Mesendoderm (in vitro differentiated cells): ENCODE data around the gene AMELX.

Source experiments
- DNase-seq: peaks from one replicate; pipeline ENCODE4 v3.0.0; 2013
- H2AK5ac ChIP-seq: 2 replicates; pipeline ENCODE4 v1.6.1; 2013; ENCODE audit warnings: low read length, inconsistent platforms
- H2BK120ac ChIP-seq: 2 replicates; pipeline ENCODE4 v1.6.1; 2013; ENCODE audit warnings: low read depth, mild to moderate bottlenecking, low read length, moderate library complexity, mixed read lengths
- H2BK15ac ChIP-seq: replicated peaks from 2 replicates; pipeline ENCODE4 v1.6.1; 2013; ENCODE audit warnings: low read depth, mild to moderate bottlenecking, moderate library complexity
- H2BK5ac ChIP-seq: 2 replicates; pipeline ENCODE4 v1.6.1; 2013; ENCODE audit warnings: low read length, inconsistent platforms
- H3K18ac ChIP-seq: 2 replicates; pipeline ENCODE4 v1.6.1; 2013; ENCODE audit warnings: mild to moderate bottlenecking, low read length, mixed read lengths
- H3K23ac ChIP-seq: one replicate; pipeline ENCODE4 v1.6.1; 2013; ENCODE audit warnings: low read length
- H3K27ac ChIP-seq: 2 replicates; pipeline ENCODE4 v1.5.1; 2013; ENCODE audit warnings: low read depth, mild to moderate bottlenecking, inconsistent platforms, low read length, moderate library complexity
- H3K27me3 ChIP-seq: 2 replicates; pipeline ENCODE4 v1.6.1; 2013; ENCODE audit warnings: low read length, control low read depth, mild to moderate bottlenecking, inconsistent platforms; ENCODE audit not compliant: insufficient read depth, poor library complexity
- H3K36me3 ChIP-seq: 2 replicates; pipeline ENCODE4 v1.6.1; 2013; ENCODE audit warnings: low read length, inconsistent platforms; ENCODE audit not compliant: control insufficient read depth, insufficient read depth
- H3K4ac ChIP-seq: one replicate; pipeline ENCODE4 v1.6.1; 2013; ENCODE audit warnings: low read depth, mild to moderate bottlenecking, low read length, moderate library complexity
- H3K4me1 ChIP-seq: 2 replicates; pipeline ENCODE4 v1.6.1; 2013; ENCODE audit warnings: low read depth, low read length, inconsistent platforms; ENCODE audit not compliant: control insufficient read depth
- H3K4me2 ChIP-seq: 2 replicates; pipeline ENCODE4 v1.6.1; 2013; ENCODE audit warnings: low read length
- H3K4me3 ChIP-seq: 2 replicates; pipeline ENCODE4 v1.5.1; 2013; ENCODE audit warnings: mild to moderate bottlenecking, low read length
- H3K56ac ChIP-seq: one replicate; pipeline ENCODE4 v1.6.1; 2013; ENCODE audit warnings: low read length
- H3K79me1 ChIP-seq: 2 replicates; pipeline ENCODE4 v1.6.1; 2013; ENCODE audit warnings: low read length, inconsistent platforms
- H3K79me2 ChIP-seq: 2 replicates; pipeline ENCODE4 v1.6.1; 2013; ENCODE audit warnings: mild to moderate bottlenecking, low read length; ENCODE audit not compliant: control insufficient read depth, insufficient read depth
- H3K9ac ChIP-seq: 2 replicates; pipeline ENCODE4 v1.6.1; 2013; ENCODE audit warnings: low read length, inconsistent platforms
- H4K5ac ChIP-seq: one replicate; pipeline ENCODE4 v1.6.1; 2013; ENCODE audit warnings: low read length
- H4K8ac ChIP-seq: one replicate; pipeline ENCODE4 v1.6.1; 2013; ENCODE audit warnings: low read depth, mild to moderate bottlenecking, control low read depth, low read length, moderate library complexity
- WGBS: extraction: QIAGEN DNeasy Blood & Tissue Kit; methylation state at CpG from one replicate; pipeline ENCODE4 v1.1.7; 2013; ENCODE audit warnings: low lambda C conversion rate, missing lambda C conversion rate; ENCODE audit not compliant: insufficient coverage; ENCODE audit errors: extremely low coverage; 5-methylcytosine and 5-hydroxymethylcytosine counted together

Gene AMELX

DNA sequence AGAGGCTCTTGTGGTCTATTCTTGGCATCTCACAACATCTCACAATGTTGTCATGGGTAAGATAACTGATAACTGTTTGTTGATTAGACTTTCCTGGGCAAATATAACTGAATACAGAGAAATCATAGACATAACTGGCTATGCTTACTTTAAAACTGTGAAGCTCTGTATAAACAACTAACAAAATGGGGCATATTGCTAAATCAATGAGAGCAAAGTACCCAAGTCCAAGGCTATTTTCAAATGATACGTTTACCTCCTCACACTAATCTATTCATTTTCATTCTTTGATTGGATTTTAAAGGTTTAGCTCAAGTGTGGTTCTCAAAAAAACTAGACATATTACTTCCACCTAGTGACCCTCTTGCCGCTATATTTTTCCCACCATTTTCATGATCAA, 38.6 kb downstream of the AMELX start:
- no peak overlapping the region for H3K4me2 ChIP-seq
- H4K5ac ChIP-seq, result no peak overlapping the region
- no peaks in the 10 kb centered on the region for H3K36me3 ChIP-seq
- no peaks in the 10 kb centered on the region for H3K27me3 ChIP-seq
- no peak overlapping the region for H2BK15ac ChIP-seq
- no peaks in the 10 kb centered on the region for H3K4me1 ChIP-seq
- H3K56ac ChIP-seq, result no peak overlapping the region
- no peak overlapping the region for H3K4ac ChIP-seq
- no CpG with 5 or more reads among the region's 2 CpGs for WGBS
- no peak overlapping the region for H3K23ac ChIP-seq
- no peak overlapping the region for H4K8ac ChIP-seq
- H3K79me1 ChIP-seq, result no peaks in the 10 kb centered on the region
- H2AK5ac ChIP-seq, result no peak overlapping the region
- H3K4me3 ChIP-seq, result no peak overlapping the region
- H3K18ac ChIP-seq, result no peak overlapping the region
- no peak overlapping the region for H2BK120ac ChIP-seq
- no peak for DNase-seq
- no peaks in the 10 kb centered on the region for H3K79me2 ChIP-seq
- H3K9ac ChIP-seq, result no peak overlapping the region
- H2BK5ac ChIP-seq, result no peak overlapping the region
- H3K27ac ChIP-seq, result no peak overlapping the region

DNA sequence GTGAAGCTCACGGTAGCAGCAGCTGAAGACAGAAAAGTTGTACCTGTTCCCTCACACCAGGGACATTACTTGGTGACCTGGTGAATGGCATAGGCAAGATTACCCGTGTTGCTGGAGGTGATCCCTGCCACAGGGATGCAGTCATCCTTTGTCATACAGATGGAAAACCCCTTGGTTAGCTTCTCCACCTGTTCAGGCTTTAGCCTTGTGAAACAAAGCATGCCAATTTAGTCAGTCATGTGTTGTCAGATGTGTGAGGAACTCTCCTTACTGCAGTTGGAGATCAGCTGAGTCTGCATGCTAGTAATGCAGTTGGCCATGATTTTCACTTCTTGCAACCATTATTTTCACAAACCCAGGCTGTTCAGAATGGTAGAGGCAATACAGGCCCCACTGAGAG, 41.0 kb downstream of the AMELX start:
- Histone ChIP-seq H3K36me3 (no peaks in the 10 kb centered on the region), H2BK5ac (no peak overlapping the region), H3K18ac (no peak overlapping the region), H3K4me2 (no peak overlapping the region), H3K56ac (no peak overlapping the region), H2BK120ac (no peak overlapping the region), H3K4ac (no peak overlapping the region), H3K79me2 (no peaks in the 10 kb centered on the region), H3K4me3 (no peak overlapping the region), H3K27ac (no peak overlapping the region), H3K23ac (no peak overlapping the region), H3K4me1 (no peaks in the 10 kb centered on the region), H3K9ac (no peak overlapping the region), H4K5ac (no peak overlapping the region), H2BK15ac (no peak overlapping the region), H3K79me1 (no peaks in the 10 kb centered on the region), H4K8ac (no peak overlapping the region), H3K27me3 (no peaks in the 10 kb centered on the region), H2AK5ac (no peak overlapping the region)
- DNase-seq, result no peak
- WGBS, result no CpG with 5 or more reads among the region's 2 CpGs

DNA sequence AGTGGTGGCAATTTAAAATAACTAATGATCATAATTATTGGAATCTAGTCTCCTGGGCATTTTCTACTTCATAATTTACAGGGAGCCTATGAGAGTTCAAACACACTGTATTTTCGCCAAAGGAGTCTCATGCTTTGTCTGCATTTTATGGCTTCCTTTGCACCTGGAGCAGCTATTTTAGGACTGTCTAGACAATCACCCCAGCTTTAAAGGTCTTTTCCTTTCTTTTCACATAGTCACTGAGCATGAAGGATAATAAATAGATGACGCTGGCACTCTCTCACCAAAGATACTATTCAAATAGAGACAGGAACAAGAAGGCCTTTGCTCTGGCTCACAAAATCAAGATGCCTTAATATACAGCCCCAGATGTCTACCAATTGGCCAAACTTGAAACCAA, 43.0 kb downstream of the AMELX start:
- H4K8ac ChIP-seq, result no peak overlapping the region
- no peak overlapping the region for H3K4ac ChIP-seq
- no peak for DNase-seq
- H3K18ac ChIP-seq, result no peak overlapping the region
- no peak overlapping the region for H2BK5ac ChIP-seq
- H2AK5ac ChIP-seq, result no peak overlapping the region
- no peak overlapping the region for H4K5ac ChIP-seq
- H3K27me3 ChIP-seq, result no peaks in the 10 kb centered on the region
- WGBS, result no CpG with 5 or more reads among the region's 2 CpGs
- no peaks in the 10 kb centered on the region for H3K79me2 ChIP-seq
- no peak overlapping the region for H2BK120ac ChIP-seq
- no peaks in the 10 kb centered on the region for H3K4me1 ChIP-seq
- no peak overlapping the region for H3K23ac ChIP-seq
- no peak overlapping the region for H3K56ac ChIP-seq
- H3K4me2 ChIP-seq, result no peak overlapping the region
- H3K79me1 ChIP-seq, result no peaks in the 10 kb centered on the region
- H3K27ac ChIP-seq, result no peak overlapping the region
- no peak overlapping the region for H3K9ac ChIP-seq
- H2BK15ac ChIP-seq, result no peak overlapping the region
- no peaks in the 10 kb centered on the region for H3K36me3 ChIP-seq
- no peak overlapping the region for H3K4me3 ChIP-seq

DNA sequence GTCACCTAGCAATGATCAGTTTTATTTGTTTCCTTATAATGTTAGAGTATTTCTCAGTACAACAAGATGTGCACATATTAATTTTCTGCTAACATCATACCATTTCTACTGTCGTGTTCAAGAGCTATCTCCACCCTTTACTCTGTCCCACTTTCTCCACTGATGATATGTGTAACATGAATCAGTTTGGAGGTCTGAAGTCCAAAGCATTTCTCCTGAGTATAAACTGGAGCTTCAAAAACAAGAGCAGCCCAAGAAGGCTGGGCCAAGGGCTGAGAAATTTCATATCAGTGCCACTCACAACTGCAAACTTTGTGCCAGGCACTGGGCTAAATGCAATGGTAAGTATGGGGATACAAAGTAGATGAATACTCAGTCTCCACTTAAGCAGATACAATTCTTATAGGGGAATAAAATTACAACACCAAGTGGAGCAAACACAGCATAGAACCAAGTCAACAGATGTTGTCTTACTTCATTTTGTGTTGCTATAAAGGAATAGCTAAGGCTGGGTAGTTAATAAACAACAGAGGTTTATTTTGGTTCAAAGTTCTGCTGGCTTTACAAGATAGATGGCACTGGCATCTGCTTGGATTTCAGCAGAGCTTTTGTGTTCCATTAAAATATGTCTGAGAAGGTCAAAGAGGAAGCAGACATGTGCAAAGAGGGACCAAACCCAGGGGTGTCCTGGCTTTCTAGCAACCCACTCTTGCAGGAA, 44.2 kb downstream of the AMELX start:
- Histone ChIP-seq H3K56ac (no peak overlapping the region), H4K8ac (no peak overlapping the region), H3K4me2 (no peak overlapping the region), H3K4ac (no peak overlapping the region), H3K4me3 (no peak overlapping the region), H3K9ac (no peak overlapping the region), H2BK15ac (no peak overlapping the region), H3K4me1 (no peaks in the 10 kb centered on the region), H2BK120ac (no peak overlapping the region), H3K27me3 (no peaks in the 10 kb centered on the region), H3K79me1 (no peaks in the 10 kb centered on the region), H3K18ac (no peak overlapping the region), H3K79me2 (no peaks in the 10 kb centered on the region), H3K27ac (no peak overlapping the region), H4K5ac (no peak overlapping the region), H2AK5ac (no peak overlapping the region), H2BK5ac (no peak overlapping the region), H3K23ac (no peak overlapping the region), H3K36me3 (no peaks in the 10 kb centered on the region)
- no CpG with 5 or more reads among the region's 1 CpG for WGBS
- DNase-seq, result no peak

DNA sequence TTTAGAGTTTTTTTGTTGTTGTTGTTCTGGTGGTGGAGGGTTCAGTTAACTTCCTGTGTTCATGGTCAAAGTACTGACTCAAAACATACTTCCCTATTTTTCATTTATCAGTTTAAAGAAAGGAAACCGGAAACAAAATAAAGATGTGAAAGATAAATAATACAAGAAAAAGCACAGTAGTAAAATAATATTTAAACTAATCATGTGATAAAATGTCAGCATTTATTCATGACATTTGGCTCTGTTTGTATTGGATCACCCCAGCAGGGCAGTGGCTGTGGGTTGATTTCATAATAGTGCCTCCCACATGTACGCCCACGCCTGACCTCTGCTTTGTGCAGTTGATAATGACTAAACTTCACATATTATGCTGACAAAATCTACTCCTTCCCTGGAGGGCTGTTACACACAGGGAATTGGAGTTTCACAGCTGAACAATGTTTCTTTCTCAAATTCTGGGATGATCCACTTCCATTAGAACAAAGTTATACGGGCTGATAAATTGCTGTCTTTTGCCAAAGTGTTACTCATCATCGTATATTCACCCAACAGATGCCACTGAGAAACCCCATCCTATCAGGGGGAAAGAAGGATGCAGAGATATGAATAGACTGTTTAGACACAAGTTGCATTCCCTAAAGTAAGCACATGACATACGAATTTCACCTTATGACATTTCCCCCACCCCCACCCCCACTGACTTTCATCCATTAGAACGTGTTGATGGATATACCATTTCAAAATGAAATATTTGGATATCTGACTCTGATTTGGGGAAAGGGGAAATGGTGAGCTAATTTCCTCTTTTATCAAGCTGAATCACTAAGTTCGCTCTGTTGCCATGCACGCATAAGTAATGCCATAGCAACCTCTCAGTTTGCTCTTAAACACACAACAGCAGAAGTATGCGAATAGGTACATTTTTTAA, 48.3 kb downstream of the AMELX start:
- no peaks in the 10 kb centered on the region for H3K36me3 ChIP-seq
- H3K9ac ChIP-seq, result no peak overlapping the region
- H3K4me1 ChIP-seq, result no peaks in the 10 kb centered on the region
- H3K79me1 ChIP-seq, result no peaks in the 10 kb centered on the region
- H3K27ac ChIP-seq, result no peak overlapping the region
- no peak overlapping the region for H2AK5ac ChIP-seq
- H3K4me2 ChIP-seq, result no peak overlapping the region
- H2BK15ac ChIP-seq, result no peak overlapping the region
- no CpG with 5 or more reads among the region's 10 CpGs for WGBS
- no peaks in the 10 kb centered on the region for H3K27me3 ChIP-seq
- H4K5ac ChIP-seq, result no peak overlapping the region
- peak; percentile 0 for DNase-seq
- H3K79me2 ChIP-seq, result no peaks in the 10 kb centered on the region
- no peak overlapping the region for H2BK120ac ChIP-seq
- H3K18ac ChIP-seq, result no peak overlapping the region
- H3K4ac ChIP-seq, result no peak overlapping the region
- H4K8ac ChIP-seq, result no peak overlapping the region
- H3K4me3 ChIP-seq, result no peak overlapping the region
- no peak overlapping the region for H2BK5ac ChIP-seq
- H3K23ac ChIP-seq, result no peak overlapping the region
- no peak overlapping the region for H3K56ac ChIP-seq
